ENCODE data around the gene EMD. TPM values are rescaled to one million over a fixed set of nuclear protein-coding genes. Genes with fewer than 3 reads are reported as not detected.

The EMD gene
- polyA plus RNA-seq, 1 donor (not counting 4 experiments of a cell fraction or from before 2014, with no cell fraction given) = 36.9 TPM

DNA sequence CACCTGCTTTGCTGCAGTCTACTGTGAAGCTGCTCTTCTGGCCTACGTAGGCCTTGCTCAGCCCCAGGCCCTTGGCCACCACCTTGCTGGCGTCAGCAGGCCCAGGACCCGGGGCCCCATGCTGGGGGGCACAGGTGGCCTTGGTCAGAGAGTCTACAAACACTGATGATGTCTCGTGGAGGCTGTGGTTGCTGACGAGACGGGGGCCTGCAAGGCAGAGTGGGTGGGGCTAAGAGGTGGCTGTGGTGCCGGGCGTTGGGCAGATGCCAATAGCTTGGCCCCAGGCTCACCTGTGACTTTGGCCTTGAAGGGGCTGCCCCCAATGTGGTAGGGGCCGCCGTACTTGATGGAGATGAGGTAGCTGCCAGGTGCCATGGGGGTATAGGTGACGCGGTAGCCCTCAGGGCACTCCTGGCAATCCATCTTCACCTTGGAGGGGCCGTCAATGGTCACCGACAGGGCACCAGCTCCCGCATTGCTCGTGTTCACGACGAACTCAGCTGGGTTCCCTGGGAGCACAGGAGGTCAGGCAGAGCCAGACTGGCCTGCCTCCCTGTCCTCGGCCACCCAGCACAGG, 29.6 kb upstream of the EMD start:
- no peak overlapping the region for H3K4me2 ChIP-seq (ENCODE audit: control insufficient read depth, extremely low read depth, insufficient read depth, low read depth, low read length)
- H3K9me3 ChIP-seq (ENCODE audit: control insufficient read depth, low read depth, low read length) = peaks cover 3% of the 10 kb centered on the region
- H4K20me1 ChIP-seq (ENCODE audit: control insufficient read depth, extremely low read depth, insufficient read depth, low read length) = peaks cover 31% of the 10 kb centered on the region
- no peaks in the 10 kb centered on the region for H3K9me1 ChIP-seq (ENCODE audit: control insufficient read depth, extremely low read depth, insufficient read depth, low read length)
- H3K79me2 ChIP-seq (ENCODE audit: control insufficient read depth, insufficient read depth, low read length) = no peaks in the 10 kb centered on the region
- TF ChIP-seq, protein P1, sequence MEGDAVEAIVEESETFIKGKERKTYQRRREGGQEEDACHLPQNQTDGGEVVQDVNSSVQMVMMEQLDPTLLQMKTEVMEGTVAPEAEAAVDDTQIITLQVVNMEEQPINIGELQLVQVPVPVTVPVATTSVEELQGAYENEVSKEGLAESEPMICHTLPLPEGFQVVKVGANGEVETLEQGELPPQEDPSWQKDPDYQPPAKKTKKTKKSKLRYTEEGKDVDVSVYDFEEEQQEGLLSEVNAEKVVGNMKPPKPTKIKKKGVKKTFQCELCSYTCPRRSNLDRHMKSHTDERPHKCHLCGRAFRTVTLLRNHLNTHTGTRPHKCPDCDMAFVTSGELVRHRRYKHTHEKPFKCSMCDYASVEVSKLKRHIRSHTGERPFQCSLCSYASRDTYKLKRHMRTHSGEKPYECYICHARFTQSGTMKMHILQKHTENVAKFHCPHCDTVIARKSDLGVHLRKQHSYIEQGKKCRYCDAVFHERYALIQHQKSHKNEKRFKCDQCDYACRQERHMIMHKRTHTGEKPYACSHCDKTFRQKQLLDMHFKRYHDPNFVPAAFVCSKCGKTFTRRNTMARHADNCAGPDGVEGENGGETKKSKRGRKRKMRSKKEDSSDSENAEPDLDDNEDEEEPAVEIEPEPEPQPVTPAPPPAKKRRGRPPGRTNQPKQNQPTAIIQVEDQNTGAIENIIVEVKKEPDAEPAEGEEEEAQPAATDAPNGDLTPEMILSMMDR (optimal IDR thresholded peaks at IDR 0.05 in 1 of 3, IDR thresholded peaks at IDR 0.05 in 1 of 3, conservative IDR thresholded peaks at IDR 0.05 in 1 of 3; ENCODE audit: extremely low read depth in 1 of 3, insufficient read depth in 2 of 3, low read length in 3 of 3) = no peak
- no peak for TF ChIP-seq EZH2 (IDR thresholded peaks at IDR 0.05; ENCODE audit: low read length)
- H3K4me1 ChIP-seq (ENCODE audit: control insufficient read depth, extremely low read depth, insufficient read depth, low read length) = no peaks in the 10 kb centered on the region
- no peak overlapping the region for H2AFZ ChIP-seq (ENCODE audit: control insufficient read depth, low read length)
- dilution Hi-C loops (cut with MboI; ENCODE audit: extremely low pct_ligation_motif_present, low sequenced_read_pairs) = no loop called here
- DNase-seq (ENCODE audit: low read depth, low spot score) = no peak
- FAIRE-seq = no peak
- H3K36me3 ChIP-seq (ENCODE audit: control insufficient read depth in 2 of 2, extremely low read depth in 1 of 2, insufficient read depth in 2 of 2, low read length in 2 of 2) = peaks cover 20 to 21% of the 10 kb centered on the region in 2 experiments
- H3K27ac ChIP-seq (ENCODE audit: control insufficient read depth, insufficient read depth, low read length) = no peak overlapping the region
- no peak overlapping the region for H3K4me3 ChIP-seq (ENCODE audit: control insufficient read depth in 2 of 3, extremely low read depth in 1 of 3, insufficient read depth in 2 of 3, low read depth in 1 of 3, low read length in 3 of 3)
- no peaks in the 10 kb centered on the region for H3K27me3 ChIP-seq (ENCODE audit: control insufficient read depth, extremely low read depth, insufficient read depth, low read length)
- no peak overlapping the region for H3K9ac ChIP-seq (ENCODE audit: control insufficient read depth, extremely low read depth, insufficient read depth, low read length)

DNA sequence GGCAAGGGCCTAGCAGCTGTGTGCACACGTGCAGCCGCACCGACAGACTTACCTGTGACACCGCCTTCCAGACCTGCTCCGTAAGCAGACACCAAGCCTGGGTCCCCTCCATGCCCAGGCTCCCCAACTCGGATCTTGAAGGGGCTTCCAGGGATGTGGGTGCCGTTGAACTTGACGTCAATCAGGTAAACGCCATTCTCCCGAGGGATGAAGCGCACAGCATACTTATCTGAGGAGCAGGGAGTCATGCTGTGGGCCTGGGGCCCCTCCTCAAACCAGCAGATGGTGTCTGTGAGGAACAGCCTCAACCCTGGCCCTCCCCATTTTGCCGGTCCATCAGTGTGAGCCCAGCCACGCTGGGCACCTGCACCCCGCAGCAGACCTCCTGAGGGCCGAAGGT, 29.1 kb upstream of the EMD start:
- no peak overlapping the region for H3K4me3 ChIP-seq (ENCODE audit: control insufficient read depth in 2 of 3, extremely low read depth in 1 of 3, insufficient read depth in 2 of 3, low read depth in 1 of 3, low read length in 3 of 3)
- peaks cover 31% of the 10 kb centered on the region for H4K20me1 ChIP-seq (ENCODE audit: control insufficient read depth, extremely low read depth, insufficient read depth, low read length)
- H3K9me1 ChIP-seq (ENCODE audit: control insufficient read depth, extremely low read depth, insufficient read depth, low read length) = no peaks in the 10 kb centered on the region
- TF ChIP-seq, protein P1 (optimal IDR thresholded peaks at IDR 0.05 in 1 of 3, IDR thresholded peaks at IDR 0.05 in 1 of 3, conservative IDR thresholded peaks at IDR 0.05 in 1 of 3; ENCODE audit: extremely low read depth in 1 of 3, insufficient read depth in 2 of 3, low read length in 3 of 3) = no peak
- no peak for TF ChIP-seq EZH2 (IDR thresholded peaks at IDR 0.05; ENCODE audit: low read length)
- no peak overlapping the region for H3K4me2 ChIP-seq (ENCODE audit: control insufficient read depth, extremely low read depth, insufficient read depth, low read depth, low read length)
- H2AFZ ChIP-seq (ENCODE audit: control insufficient read depth, low read length) = no peak overlapping the region
- dilution Hi-C loops (cut with MboI; ENCODE audit: extremely low pct_ligation_motif_present, low sequenced_read_pairs) = no loop called here
- peaks cover 20 to 21% of the 10 kb centered on the region in 2 experiments for H3K36me3 ChIP-seq (ENCODE audit: control insufficient read depth in 2 of 2, extremely low read depth in 1 of 2, insufficient read depth in 2 of 2, low read length in 2 of 2)
- no peaks in the 10 kb centered on the region for H3K79me2 ChIP-seq (ENCODE audit: control insufficient read depth, insufficient read depth, low read length)
- H3K9me3 ChIP-seq (ENCODE audit: control insufficient read depth, low read depth, low read length) = peaks cover 3% of the 10 kb centered on the region
- DNase-seq (ENCODE audit: low read depth, low spot score) = no peak
- FAIRE-seq = no peak
- H3K4me1 ChIP-seq (ENCODE audit: control insufficient read depth, extremely low read depth, insufficient read depth, low read length) = no peaks in the 10 kb centered on the region
- no peak overlapping the region for H3K9ac ChIP-seq (ENCODE audit: control insufficient read depth, extremely low read depth, insufficient read depth, low read length)
- no peak overlapping the region for H3K27ac ChIP-seq (ENCODE audit: control insufficient read depth, insufficient read depth, low read length)
- no peaks in the 10 kb centered on the region for H3K27me3 ChIP-seq (ENCODE audit: control insufficient read depth, extremely low read depth, insufficient read depth, low read length)

Data from keratinocyte (primary cell).